HL-60/S4 treated with retinoic acid at 250 ng/mL for 4 days and 3 days (cell line): ENCODE data around the gene ACKR2.

Experiments used
- in situ Hi-C: fragments of 300-500 bp; cut with MboI; formaldehyde crosslinking; loops from 2 replicates; pipeline ENCODE4 v1.7.0; 2022; ENCODE audit warnings: low sequenced_read_pairs

ACKR2 gene

GRCh38 chr3:42829083-42829627 is 19.9 kb downstream of the ACKR2 start:
- in situ Hi-C loops, result no loop called here

DNA sequence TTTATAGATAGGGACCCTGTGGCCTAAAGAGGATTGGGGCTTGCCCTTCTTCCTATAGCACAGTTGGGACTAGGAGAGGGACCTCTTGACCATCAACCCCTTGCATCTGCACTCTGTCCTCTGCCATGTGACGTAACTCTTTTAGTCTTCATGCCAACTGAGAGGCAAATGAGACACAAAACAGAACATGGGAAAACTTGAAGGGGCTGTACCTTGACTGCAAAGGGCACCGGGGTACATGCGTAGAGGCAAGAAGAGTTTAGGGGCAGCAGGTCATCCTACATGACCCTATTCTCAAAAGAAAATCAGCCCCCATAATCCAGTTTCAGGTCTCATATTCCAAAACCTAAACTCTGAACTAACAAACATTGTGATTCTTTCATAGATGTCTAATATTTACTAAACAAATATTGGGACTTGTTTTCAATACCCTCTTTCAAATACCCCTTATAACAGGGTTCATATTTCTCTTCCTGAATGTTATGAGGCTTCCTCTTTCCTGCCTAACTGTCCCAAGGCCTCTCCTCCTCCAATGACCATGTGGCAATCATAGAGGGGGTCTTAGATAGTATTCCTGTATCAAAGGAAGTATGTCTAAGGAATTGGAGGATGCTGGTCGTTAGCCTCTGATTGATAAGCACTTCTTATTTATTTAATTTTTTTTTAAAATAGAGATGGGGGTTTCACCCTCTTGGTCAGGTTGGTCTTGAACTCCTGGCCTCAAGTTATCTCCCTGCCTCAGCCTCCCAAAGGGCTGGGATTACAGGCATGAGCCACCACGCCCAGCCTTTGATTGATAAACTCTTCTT is 20.6 kb downstream of the ACKR2 start:
- in situ Hi-C loops, result no loop called here

DNA sequence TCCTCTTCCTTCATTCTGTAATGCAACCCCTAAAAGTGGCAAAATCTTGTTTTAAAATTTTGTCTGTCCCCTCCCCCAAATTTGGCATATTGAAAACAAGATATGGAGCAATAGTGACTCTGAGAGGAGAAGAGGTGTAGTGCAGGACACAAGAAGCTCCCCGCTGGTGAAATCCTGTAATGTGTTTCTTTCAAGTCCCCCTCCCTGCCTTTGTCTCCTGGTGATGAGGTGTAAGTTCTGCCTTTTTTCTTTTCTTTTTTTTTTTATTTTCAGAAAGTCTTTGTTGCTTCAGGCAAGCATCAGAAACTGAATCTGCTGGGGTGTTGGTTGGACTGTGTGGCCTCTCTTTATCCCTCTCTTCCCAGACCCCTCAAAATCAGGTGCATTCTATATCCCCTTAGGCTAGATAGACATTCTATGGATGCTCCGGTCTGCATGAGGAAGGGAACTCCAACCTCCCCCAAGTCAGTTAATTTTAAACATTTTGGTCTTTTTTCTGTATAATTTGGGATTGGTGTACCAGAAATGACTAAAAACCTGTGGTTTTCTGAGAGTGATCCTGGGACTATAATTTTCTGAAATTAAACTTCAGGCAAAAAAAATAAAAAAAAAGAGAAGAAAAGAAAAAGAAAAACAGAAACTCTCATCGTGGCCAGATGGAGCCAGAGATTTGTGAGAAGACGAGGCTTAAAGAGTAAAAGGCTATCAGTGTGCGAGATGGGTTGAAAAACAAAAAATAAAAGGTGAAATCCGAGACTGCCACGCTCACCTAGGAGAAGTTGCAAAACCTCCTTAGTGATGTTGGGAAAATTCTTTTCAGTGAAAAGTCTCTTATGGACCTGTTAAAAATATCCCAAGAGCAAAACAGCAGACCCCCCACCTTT is 21.4 kb downstream of the ACKR2 start:
- in situ Hi-C loops, result no loop called here

DNA sequence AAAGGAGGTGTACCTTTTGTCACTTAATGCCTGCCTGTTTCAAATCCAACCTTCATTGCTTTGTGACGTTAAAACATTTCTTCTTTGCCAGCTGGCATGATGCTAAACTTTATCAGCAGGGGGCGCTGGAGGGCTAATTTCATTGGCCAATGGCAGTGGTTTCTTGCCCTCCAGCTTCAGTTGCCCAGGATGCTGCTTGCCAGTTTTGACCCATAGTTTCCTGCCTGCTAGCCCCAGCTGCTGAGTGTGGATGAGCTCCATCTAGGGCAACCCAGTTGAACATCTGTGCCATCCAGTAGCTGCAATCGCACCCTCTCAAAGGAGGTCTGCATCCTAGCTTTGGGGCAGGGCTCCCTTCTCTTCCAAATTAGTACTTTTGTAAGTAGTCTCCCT is 22.1 kb downstream of the ACKR2 start:
- in situ Hi-C loops, result no loop called here

DNA sequence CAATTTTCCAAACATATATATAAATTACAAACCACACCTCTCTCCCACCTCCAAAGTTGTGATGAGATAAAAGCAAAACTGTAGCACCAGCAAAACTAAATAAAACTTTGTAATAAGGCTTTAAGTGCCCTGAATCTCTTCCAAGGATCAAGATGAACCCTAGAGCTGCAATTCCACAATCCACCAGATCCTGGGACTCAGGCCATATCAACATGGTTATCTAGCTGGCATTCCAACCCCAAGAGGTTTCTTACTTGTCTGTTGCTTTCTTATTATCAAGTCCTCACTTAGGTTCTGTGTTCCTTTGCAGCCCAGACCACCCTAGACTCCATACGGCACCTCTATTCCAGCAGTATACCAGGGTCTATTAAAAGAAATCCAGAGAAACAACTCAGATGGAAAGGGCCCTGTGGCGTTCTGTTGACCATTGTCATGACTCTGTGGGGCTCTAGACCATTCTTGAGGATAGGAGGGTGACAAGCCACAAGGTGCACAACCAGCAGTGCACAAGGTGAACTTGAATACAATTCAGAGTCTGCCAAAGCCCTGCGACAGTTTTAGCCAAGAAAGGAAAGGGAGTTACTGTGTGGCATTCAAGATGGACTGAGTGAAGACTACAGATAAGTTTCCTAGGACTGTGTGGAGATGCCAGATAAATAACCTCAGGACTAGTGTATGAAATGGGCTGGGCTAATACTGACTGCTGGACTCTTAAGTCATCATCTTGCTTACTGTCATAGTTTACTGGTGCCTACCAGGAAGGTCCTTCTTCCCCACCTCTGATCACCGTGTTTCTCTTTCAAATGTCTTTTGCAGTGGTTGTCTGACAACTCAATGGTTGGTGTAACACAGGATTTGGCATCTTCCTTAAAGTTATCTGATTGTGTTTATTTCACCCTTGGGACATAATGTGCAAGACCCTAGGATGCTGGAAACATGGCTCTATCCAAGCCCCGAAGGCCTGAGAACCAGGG is 27.2 kb downstream of the ACKR2 start:
- in situ Hi-C loops, result no loop called here

DNA sequence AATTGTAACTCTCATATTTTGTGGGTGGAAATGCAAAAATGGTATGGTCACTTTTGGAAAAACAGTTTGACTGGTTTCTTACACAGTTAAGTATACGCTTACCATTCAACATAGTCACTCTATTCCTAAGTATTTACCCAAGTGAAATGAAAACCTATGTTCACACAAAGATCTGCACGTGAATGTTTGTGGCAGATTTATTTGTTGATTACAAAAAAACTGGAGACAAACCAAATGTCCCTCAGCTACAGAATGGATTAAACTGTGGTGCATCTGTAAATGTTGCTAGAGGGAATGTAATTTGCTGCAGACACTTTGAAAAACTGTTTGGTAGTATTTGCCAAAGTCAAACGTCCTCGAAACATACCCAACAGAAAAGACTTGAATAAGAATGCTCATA is 29.3 kb downstream of the ACKR2 start:
- in situ Hi-C loops, result no loop called here

- in situ Hi-C loops, result no loop called here
Measured at GRCh38 chr3:42839616-42840015, 30.4 kb downstream of the ACKR2 start.

DNA sequence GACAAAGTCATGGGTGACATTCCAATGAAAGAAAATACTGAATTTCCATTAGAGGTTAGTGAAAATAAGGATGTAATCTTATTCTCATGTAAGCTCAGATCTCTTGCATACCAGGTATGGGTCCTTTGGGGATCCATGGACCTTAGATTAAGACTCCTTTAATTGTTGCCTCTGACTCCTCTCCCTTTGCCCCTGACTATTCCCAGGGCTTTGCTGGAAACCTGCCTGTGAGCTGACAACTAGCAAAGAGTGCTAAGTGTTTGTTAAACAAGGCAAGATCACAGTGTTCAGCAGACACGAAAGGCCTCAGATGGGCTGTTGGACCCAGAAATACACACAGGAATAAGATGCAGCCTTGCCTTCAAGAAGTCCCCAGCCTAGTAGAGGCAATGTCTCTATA is 32.1 kb downstream of the ACKR2 start:
- in situ Hi-C loops, result no loop called here

GRCh38 chr3:42843713-42844411 is 34.6 kb downstream of the ACKR2 start:
- in situ Hi-C loops, result no loop called here

DNA sequence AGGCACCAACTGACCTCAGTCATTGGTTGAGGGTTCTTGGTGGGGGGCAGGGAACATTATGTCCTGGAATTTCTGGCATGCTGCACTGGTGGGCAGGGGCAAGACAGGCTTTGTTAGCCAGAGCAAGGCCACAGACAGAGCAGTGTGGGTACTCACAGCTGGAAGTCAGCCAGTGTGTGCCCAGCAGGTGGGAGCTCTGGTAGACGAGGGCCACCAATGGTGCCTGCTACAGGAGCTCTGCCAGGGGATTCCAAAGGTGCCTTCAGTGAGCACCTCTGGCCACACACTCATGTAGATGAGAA is 35.1 kb downstream of the ACKR2 start:
- in situ Hi-C loops, result no loop called here

- in situ Hi-C loops, result no loop called here
Measured at GRCh38 chr3:42844815-42845214, 35.6 kb downstream of the ACKR2 start.

GRCh38 chr3:42846685-42847522 is 37.7 kb downstream of the ACKR2 start:
- in situ Hi-C loops, result no loop called here

GRCh38 chr3:42847731-42848130 is 38.5 kb downstream of the ACKR2 start:
- in situ Hi-C loops, result no loop called here

DNA sequence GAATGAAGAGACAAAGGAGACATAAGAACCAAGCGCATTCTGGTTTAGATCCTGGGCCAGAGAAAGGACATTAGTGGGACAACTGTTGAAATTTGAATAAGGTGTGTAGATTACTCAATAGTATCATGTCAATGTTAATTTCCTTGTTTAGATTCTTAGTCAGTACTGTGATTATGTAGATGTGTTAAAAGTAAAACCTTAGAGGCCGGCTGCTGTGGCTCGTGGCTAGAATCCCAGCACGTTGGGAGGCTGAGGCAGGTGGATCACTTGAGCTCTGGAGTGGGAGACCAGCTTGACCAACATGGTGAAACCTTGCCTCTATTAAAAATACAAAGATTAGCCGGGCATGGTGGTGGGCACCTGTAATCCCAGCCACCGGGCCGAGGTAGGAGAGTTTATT is 39.8 kb downstream of the ACKR2 start:
- in situ Hi-C loops, result no loop called here

GRCh38 chr3:42850263-42850662 is 41.0 kb downstream of the ACKR2 start:
- in situ Hi-C loops, result no loop called here

- in situ Hi-C loops, result no loop called here
Measured at GRCh38 chr3:42851228-42851834, 42.1 kb downstream of the ACKR2 start.

GRCh38 chr3:42852441-42852840 is 43.2 kb downstream of the ACKR2 start:
- in situ Hi-C loops, result no loop called here

DNA sequence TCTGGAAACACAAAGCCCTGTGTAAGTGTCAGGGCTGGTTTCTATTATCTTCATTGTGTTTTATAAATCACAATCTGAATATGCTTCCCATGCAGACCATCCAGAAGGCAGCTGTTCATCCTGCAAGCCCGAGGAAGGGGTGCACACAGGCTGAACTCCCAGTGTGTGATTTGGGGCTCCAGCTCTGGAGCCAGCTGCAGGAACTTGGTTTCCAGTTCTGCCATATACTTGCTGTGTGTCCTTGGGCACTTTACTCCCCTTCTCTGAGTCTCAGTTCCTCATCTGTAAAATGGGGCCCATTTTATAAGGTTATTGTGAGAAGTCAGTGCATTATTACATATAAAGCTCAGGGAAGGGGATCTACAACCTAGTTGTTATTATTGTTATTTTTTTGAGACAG is 43.8 kb downstream of the ACKR2 start:
- in situ Hi-C loops, result no loop called here

GRCh38 chr3:42853739-42854302 is 44.6 kb downstream of the ACKR2 start:
- in situ Hi-C loops, result no loop called here
